Hepatocyte (in vitro differentiated cells): ENCODE results near the gene BLTP3B. TPM values are rescaled to one million over a fixed set of nuclear protein-coding genes. Genes with fewer than 3 reads are reported as not detected.

Experiments used
- DNase-seq: peaks from one replicate; pipeline ENCODE4 v3.0.0-alpha.2; 2016; ENCODE audit warnings: low spot score
- H2AFZ ChIP-seq: fragments of 200-600 bp; sonication (generic); 2 replicates; pipeline ENCODE4 v1.6.0; 2016; ENCODE audit warnings: antibody characterized with exemption, mild to moderate bottlenecking
- H3K27ac ChIP-seq: fragments of 200-600 bp; sonication (generic); 2 replicates; pipeline ENCODE4 v1.5.1; 2016; ENCODE audit warnings: mild to moderate bottlenecking
- H3K27me3 ChIP-seq: fragments of 200-600 bp; sonication (generic); 2 replicates; pipeline ENCODE4 v1.6.1; 2016
- H3K36me3 ChIP-seq: fragments of 200-600 bp; sonication (generic); replicated peaks from 2 replicates; pipeline ENCODE4 v1.5.1; 2016; ENCODE audit warnings: low read depth; ENCODE audit not compliant: insufficient read depth
- H3K4me1 ChIP-seq: fragments of 200-600 bp; sonication (generic); 2 replicates; pipeline ENCODE4 v1.5.1; 2016; ENCODE audit warnings: mild to moderate bottlenecking, moderate library complexity; ENCODE audit not compliant: insufficient read depth
- H3K4me2 ChIP-seq: fragments of 200-600 bp; sonication (generic); 2 replicates; pipeline ENCODE4 v1.6.0; 2016
- H3K4me3 ChIP-seq: fragments of 200-600 bp; sonication (generic); 2 replicates; pipeline ENCODE4 v1.5.1; 2016; ENCODE audit warnings: mild to moderate bottlenecking
- H3K79me2 ChIP-seq: fragments of 200-600 bp; sonication (generic); 2 replicates; pipeline ENCODE4 v1.6.0; 2017; ENCODE audit warnings: mild to moderate bottlenecking
- H3K9me2 ChIP-seq: fragments of 200-600 bp; sonication (generic); replicated peaks from 2 replicates; pipeline ENCODE4 v1.6.0; 2017; ENCODE audit warnings: mild to moderate bottlenecking; ENCODE audit not compliant: insufficient read depth
- H3K9me3 ChIP-seq: fragments of 200-600 bp; sonication (generic); 2 replicates; pipeline ENCODE4 v1.5.1; 2016; ENCODE audit warnings: low read depth, mild to moderate bottlenecking
- H4K20me1 ChIP-seq: fragments of 200-600 bp; sonication (generic); 2 replicates; pipeline ENCODE4 v1.6.0; 2016; ENCODE audit warnings: mild to moderate bottlenecking; ENCODE audit not compliant: insufficient read depth, poor library complexity, severe bottlenecking
- EZH2 ChIP-seq: fragments of 200-600 bp; sonication (generic); IDR thresholded peaks from 2 replicates; pipeline ENCODE4 v1.6.1; 2016; ENCODE audit warnings: antibody characterized with exemption, mild to moderate bottlenecking, borderline replicate concordance
- EZH2phosphoT487 ChIP-seq: fragments of 200-600 bp; sonication (generic); IDR thresholded peaks from one replicate; pipeline ENCODE4 v1.6.1; 2018; ENCODE audit warnings: antibody characterized with exemption, mild to moderate bottlenecking, low read depth, moderate library complexity; ENCODE audit not compliant: unreplicated experiment, severe bottlenecking
- WGBS: methylation state at CpG from one replicate; pipeline ENCODE4 v1.1.6; 2016; ENCODE audit warnings: low lambda C conversion rate; ENCODE audit errors: missing lambda C conversion rate; 5-methylcytosine and 5-hydroxymethylcytosine counted together
- polyA plus RNA-seq: library from polyadenylated mRNA; unstranded; fragments of >200 nt; fragmentation: Nextera tagmentation; extraction: Ambion mirVana; gene quantifications from 2 replicates; pipeline ENCODE4 v1.2.1, GENCODE V29; 2016
- total RNA-seq: library from RNA; depleted of rRNA; stranded (reverse); fragments of >200 nt; gene quantifications from 2 replicates; pipeline ENCODE4 v1.2.3, GENCODE V29; 2014
- TF ChIP-seq, protein P1 (sequence below): fragments of 200-600 bp; sonication (generic); IDR thresholded peaks from 2 replicates; pipeline ENCODE4 v1.5.1; 2016; ENCODE audit warnings: antibody characterized with exemption, mild to moderate bottlenecking; ENCODE audit not compliant: poor library complexity

Gene BLTP3B
- total and polyA plus RNA-seq, 2 experiments from 2014 or later, result 11.0 to 31.8 TPM

DNA sequence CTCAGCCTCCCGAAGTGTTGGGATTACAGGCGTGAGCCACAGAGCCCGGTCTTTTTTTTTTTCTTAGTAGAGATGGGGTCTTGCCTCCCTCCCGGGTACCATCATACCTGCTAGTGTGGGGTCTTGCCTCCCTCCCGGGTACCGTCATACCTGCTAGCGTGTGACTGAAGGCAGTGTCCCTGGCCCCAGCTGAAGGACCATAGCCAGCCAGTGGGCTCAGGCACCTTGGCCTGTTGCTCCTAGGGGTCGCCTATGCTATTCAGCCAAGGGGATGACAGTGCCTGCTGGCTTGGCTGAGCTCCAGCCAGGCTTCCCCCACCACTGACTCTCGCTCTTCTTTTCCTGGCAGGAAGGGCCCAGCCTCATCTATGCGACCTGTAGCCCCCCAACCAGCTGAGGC is 10.5 kb upstream of the BLTP3B start:
- Histone ChIP-seq H3K79me2 (no peaks in the 10 kb centered on the region), H3K27ac (no peak overlapping the region), H3K36me3 (no peaks in the 10 kb centered on the region), H2AFZ (no peak overlapping the region), H3K4me3 (no peak overlapping the region), H3K27me3 (no peaks in the 10 kb centered on the region), H3K4me1 (no peaks in the 10 kb centered on the region), H3K9me3 (no peaks in the 10 kb centered on the region), H3K9me2 (no peaks in the 10 kb centered on the region), H4K20me1 (no peaks in the 10 kb centered on the region), H3K4me2 (no peak overlapping the region)
- TF ChIP-seq, protein P1, sequence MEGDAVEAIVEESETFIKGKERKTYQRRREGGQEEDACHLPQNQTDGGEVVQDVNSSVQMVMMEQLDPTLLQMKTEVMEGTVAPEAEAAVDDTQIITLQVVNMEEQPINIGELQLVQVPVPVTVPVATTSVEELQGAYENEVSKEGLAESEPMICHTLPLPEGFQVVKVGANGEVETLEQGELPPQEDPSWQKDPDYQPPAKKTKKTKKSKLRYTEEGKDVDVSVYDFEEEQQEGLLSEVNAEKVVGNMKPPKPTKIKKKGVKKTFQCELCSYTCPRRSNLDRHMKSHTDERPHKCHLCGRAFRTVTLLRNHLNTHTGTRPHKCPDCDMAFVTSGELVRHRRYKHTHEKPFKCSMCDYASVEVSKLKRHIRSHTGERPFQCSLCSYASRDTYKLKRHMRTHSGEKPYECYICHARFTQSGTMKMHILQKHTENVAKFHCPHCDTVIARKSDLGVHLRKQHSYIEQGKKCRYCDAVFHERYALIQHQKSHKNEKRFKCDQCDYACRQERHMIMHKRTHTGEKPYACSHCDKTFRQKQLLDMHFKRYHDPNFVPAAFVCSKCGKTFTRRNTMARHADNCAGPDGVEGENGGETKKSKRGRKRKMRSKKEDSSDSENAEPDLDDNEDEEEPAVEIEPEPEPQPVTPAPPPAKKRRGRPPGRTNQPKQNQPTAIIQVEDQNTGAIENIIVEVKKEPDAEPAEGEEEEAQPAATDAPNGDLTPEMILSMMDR, result no peak
- TF ChIP-seq EZH2phosphoT487 (no peak), EZH2 (no peak)
- 92% methylated on average over 10 of the region's 10 CpGs for WGBS
- DNase-seq, result no peak

GRCh38 chr12:100151769-100152168 is 9.1 kb upstream of the BLTP3B start:
- no peak overlapping the region for H3K4me2 ChIP-seq
- no peak overlapping the region for H3K4me3 ChIP-seq
- H3K9me3 ChIP-seq, result no peaks in the 10 kb centered on the region
- WGBS, result 82% methylated on average over 2 of the region's 2 CpGs
- no peak for TF ChIP-seq EZH2phosphoT487
- TF ChIP-seq, protein P1, result no peak
- TF ChIP-seq EZH2, result no peak
- H3K27ac ChIP-seq, result no peak overlapping the region
- no peak for DNase-seq
- H3K9me2 ChIP-seq, result no peaks in the 10 kb centered on the region
- H4K20me1 ChIP-seq, result no peaks in the 10 kb centered on the region
- no peaks in the 10 kb centered on the region for H3K36me3 ChIP-seq
- H3K27me3 ChIP-seq, result no peaks in the 10 kb centered on the region
- H3K79me2 ChIP-seq, result no peaks in the 10 kb centered on the region
- no peaks in the 10 kb centered on the region for H3K4me1 ChIP-seq
- no peak overlapping the region for H2AFZ ChIP-seq

DNA sequence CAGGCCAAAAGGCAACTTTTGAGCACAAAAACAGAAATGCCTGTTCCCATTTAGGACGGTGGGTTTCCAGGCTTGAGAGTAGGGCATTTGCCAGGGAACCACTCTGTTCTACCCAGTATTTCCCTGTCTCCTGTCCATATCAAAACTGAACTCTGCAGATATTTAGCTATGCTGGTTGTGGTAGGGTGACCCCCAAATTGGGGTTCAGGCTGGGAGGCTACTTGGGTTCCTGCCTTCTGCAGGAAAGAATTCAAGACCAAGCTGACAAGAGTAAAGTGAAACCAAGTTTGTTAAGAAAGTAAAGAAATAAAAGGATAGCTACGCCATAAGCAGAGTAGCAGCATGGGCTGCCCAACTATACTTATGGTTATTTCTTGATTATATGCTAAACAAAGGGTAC is 3.6 kb upstream of the BLTP3B start:
- Histone ChIP-seq H3K27me3 (no peaks in the 10 kb centered on the region), H4K20me1 (no peaks in the 10 kb centered on the region), H3K9me3 (no peaks in the 10 kb centered on the region), H3K9me2 (no peaks in the 10 kb centered on the region), H3K4me3 (no peak overlapping the region), H3K4me1 (no peaks in the 10 kb centered on the region), H3K27ac (no peak overlapping the region), H3K4me2 (no peak overlapping the region), H3K36me3 (no peaks in the 10 kb centered on the region), H3K79me2 (peaks cover 15% of the 10 kb centered on the region), H2AFZ (no peak overlapping the region)
- 92% methylated on average over 2 of the region's 2 CpGs for WGBS
- TF ChIP-seq EZH2phosphoT487, result no peak
- TF ChIP-seq, protein P1, result no peak
- no peak for TF ChIP-seq EZH2
- no peak for DNase-seq

- DNase-seq, result no peak
- Histone ChIP-seq H3K9me3 (no peaks in the 10 kb centered on the region), H3K4me2 (no peak overlapping the region), H3K36me3 (no peaks in the 10 kb centered on the region), H2AFZ (no peak overlapping the region), H3K79me2 (peaks cover 21% of the 10 kb centered on the region), H3K4me3 (no peak overlapping the region), H3K27me3 (no peaks in the 10 kb centered on the region), H3K9me2 (no peaks in the 10 kb centered on the region), H4K20me1 (no peaks in the 10 kb centered on the region), H3K4me1 (no peaks in the 10 kb centered on the region), H3K27ac (no peak overlapping the region)
- 91% methylated on average over 7 of the region's 7 CpGs for WGBS
- TF ChIP-seq EZH2 (no peak), EZH2phosphoT487 (no peak)
- TF ChIP-seq, protein P1, result no peak
Observed at GRCh38 chr12:100145643-100146042, 3.0 kb upstream of the BLTP3B start.
